ENCODE measurements around the gene KDM8. TPM values are rescaled to one million over a fixed set of nuclear protein-coding genes. Genes with fewer than 3 reads are reported as not detected.
"Not testable (repeated sequence)": the region's sequence is repeated elsewhere in the genome, so short reads cannot be mapped to it uniquely, and the experiment has no call there.

KDM8 gene
- total RNA-seq, 1 experiment from 2014 or later = 10.9 TPM

DNA sequence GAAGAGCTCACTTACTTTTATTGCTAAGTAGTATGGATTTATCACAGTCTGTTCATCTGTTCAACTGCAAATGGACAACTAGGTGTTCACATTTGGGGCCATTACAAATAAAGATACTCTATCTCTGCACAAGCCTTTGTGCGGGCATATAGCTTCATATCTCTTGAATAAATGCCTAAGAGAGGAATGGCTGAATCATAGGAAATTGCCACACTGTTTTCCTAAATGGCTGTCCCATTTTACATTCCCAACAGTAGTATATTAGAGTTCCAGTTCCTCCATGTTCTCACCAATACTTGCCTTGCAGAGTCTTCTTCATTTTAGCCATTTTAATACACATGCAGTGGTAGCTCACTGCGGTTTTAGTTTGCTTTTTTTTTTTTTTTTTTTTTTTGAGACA lies 44.7 kb downstream of the KDM8 start (continued):
- TF ChIP-seq ZNF425 (CRISPR knock-in tag; conservative IDR thresholded peaks at IDR 0.05) (no peak), SOX15 (CRISPR knock-in tag; IDR thresholded peaks at IDR 0.05) (no peak)

GRCh38 chr16:27248886-27249285 lies 45.6 kb downstream of the KDM8 start:
- CTCF ChIA-PET = interaction anchor here (1.0 to 1.4 kb wide), 3 partner anchors 14 to 119 kb away, joined by 4 to 7 read pairs (median 5); no protein-coding TSS in a partner anchor
- POLR2A ChIA-PET; H3K4me3 Mint-ChIP-seq; H3K9me3 Mint-ChIP-seq; ATAC-seq; H3K27me3 Mint-ChIP-seq (ENCODE audit: low read depth); H3K4me1 Mint-ChIP-seq; H3K36me3 Mint-ChIP-seq; H3K27ac Mint-ChIP-seq; DNase-seq (ENCODE audit: low spot score): not testable (repeated sequence)

DNA sequence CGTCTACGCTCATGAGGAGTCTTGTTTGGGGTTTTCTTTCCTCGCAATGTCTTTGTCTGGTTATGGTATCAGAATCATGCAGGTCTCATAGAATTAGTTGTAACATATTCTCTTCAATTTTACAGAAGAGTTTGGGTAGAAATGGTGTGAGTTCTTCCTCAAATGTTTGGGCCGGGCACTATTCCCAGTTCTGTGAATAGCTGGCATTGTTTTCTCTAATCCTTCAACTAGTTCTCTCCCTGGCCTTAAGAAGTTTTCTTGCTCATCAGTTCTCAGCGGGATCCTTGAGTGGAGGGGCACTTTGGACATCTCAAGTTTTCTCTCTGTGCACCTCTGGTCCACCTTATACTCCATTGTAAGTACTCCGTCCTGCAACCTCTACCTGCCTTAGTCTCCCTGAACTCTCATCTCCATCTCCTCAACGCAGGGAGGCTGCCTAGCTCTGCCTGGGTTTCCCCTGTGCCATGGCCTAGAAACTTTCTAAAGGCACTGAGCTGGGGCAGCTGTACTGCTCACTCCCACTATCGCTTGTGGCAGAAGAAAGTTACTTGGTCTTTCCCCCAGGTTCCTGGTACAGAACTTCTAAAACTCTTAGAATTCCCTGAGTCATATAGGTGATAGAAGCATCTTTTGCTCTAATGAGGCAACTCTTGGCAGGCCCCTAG lies 48.3 kb downstream of the KDM8 start:
- no peaks in the 10 kb centered on the region for H3K27me3 Mint-ChIP-seq (ENCODE audit: low read depth)
- ATAC-seq (no peak), DNase-seq (ENCODE audit: low spot score) (no peak)
- TF ChIP-seq ZSCAN18 (CRISPR knock-in tag; IDR thresholded peaks at IDR 0.05) (no peak), ZNF138 (CRISPR knock-in tag; conservative IDR thresholded peaks at IDR 0.05) (no peak), RELA (CRISPR knock-in tag; IDR thresholded peaks at IDR 0.05; ENCODE audit: borderline replicate concordance) (no peak), ZNF232 (CRISPR knock-in tag; IDR thresholded peaks at IDR 0.05) (no peak), IRF2 (CRISPR knock-in tag; IDR thresholded peaks at IDR 0.05; ENCODE audit: borderline replicate concordance, low read depth) (no peak), HMGXB4 (CRISPR knock-in tag; IDR thresholded peaks at IDR 0.05) (no peak), E2F4 (CRISPR knock-in tag; IDR thresholded peaks at IDR 0.05; ENCODE audit: borderline replicate concordance, low read depth) (no peak), ZNF532 (CRISPR knock-in tag; IDR thresholded peaks at IDR 0.05; ENCODE audit: borderline replicate concordance) (no peak)
- ChIA-PET POLR2A (no interaction called here), CTCF (no interaction called here)
- peaks cover 15% of the 10 kb centered on the region for H3K36me3 Mint-ChIP-seq
- H3K9me3 Mint-ChIP-seq = no peaks in the 10 kb centered on the region
- H3K4me3 Mint-ChIP-seq = no peak overlapping the region
- no peaks in the 10 kb centered on the region for H3K4me1 Mint-ChIP-seq
- no peak overlapping the region for H3K27ac Mint-ChIP-seq
